ENCODE results near the gene USP13.

- no peak for TF ChIP-seq EZH2 (IDR thresholded peaks at IDR 0.05; ENCODE audit: low read length, unreplicated experiment)
- TF ChIP-seq CTCF (conservative IDR thresholded peaks at IDR 0.05; ENCODE audit: low read depth, low read length) = no peak
These were observed 119.0 kb downstream of the USP13 start for GRCh38 chr3:179771797-179772196.

All from PC-3 (cell line).